Stimulated activated memory B cell treated with anti-CD40 and anti-IgM and Interleukin-4, amounts not matched to agents 10 μg/mL and 1 μg/mL and 100 μg/mL, for 72 hours (primary cell): Measurements from ENCODE around the gene ATP2C2.

Experiments
- ATAC-seq: fragments of 150-1000 bp; cut with Tn5 transposase; 2 replicates; pipeline ENCODE4 v1.10.0; 2021
- H3K27ac Mint-ChIP-seq: one replicate; pipeline ENCODE4 v1.8.0; 2022; ENCODE audit warnings: mild to moderate bottlenecking, mixed read lengths
- H3K27me3 Mint-ChIP-seq: one replicate; pipeline ENCODE4 v1.8.0; 2022; ENCODE audit warnings: mixed read lengths
- H3K36me3 Mint-ChIP-seq: one replicate; pipeline ENCODE4 v1.8.0; 2022; ENCODE audit warnings: mixed read lengths
- H3K4me1 Mint-ChIP-seq: one replicate; pipeline ENCODE4 v1.8.0; 2022; ENCODE audit warnings: mixed read lengths
- H3K4me3 Mint-ChIP-seq: one replicate; pipeline ENCODE4 v1.8.0; 2022; ENCODE audit warnings: mild to moderate bottlenecking, moderate library complexity, mixed read lengths
- H3K9me3 Mint-ChIP-seq: one replicate; pipeline ENCODE4 v1.8.0; 2022; ENCODE audit warnings: mixed read lengths

ATP2C2 gene

GRCh38 chr16:84427553-84427952, 59.2 kb downstream of the ATP2C2 start:
- H3K27ac Mint-ChIP-seq, result no peak overlapping the region
- H3K9me3 Mint-ChIP-seq, result peaks cover 3% of the 10 kb centered on the region

GRCh38 chr16:84430860-84431259, 62.5 kb downstream of the ATP2C2 start:
- no peaks in the 10 kb centered on the region for H3K9me3 Mint-ChIP-seq
- peaks cover 61% of the 10 kb centered on the region for H3K27me3 Mint-ChIP-seq
- no peak overlapping the region for H3K27ac Mint-ChIP-seq
- ATAC-seq, result no peak
- H3K4me1 Mint-ChIP-seq, result no peaks in the 10 kb centered on the region
- no peak overlapping the region for H3K4me3 Mint-ChIP-seq
- H3K36me3 Mint-ChIP-seq, result no peaks in the 10 kb centered on the region

More at GRCh38 chr16:84427553-84427952, 59.2 kb downstream of the ATP2C2 start:
- H3K27me3 Mint-ChIP-seq, result peaks cover 63% of the 10 kb centered on the region
- ATAC-seq, result no peak
- no peaks in the 10 kb centered on the region for H3K4me1 Mint-ChIP-seq
- no peak overlapping the region for H3K4me3 Mint-ChIP-seq
- no peaks in the 10 kb centered on the region for H3K36me3 Mint-ChIP-seq

DNA sequence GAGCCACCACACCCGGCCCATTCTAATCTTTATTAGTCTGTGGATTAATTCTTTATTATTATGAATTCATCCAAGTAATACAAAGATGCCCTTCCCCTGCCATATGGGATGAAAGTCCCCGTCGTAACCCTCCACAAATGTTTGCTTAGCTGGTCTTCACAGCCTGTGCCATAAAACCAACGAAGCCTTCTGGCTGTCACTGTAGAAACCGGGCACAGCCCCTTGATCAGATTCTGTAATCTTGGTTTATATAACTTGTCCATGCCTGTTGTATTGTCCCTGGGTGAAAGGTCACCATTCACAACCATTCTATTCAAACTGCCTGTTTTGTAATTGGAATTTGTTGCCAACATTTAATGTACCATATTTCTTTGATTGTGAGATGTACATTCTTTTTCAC, 66.5 kb downstream of the ATP2C2 start:
- Mint-ChIP-seq H3K36me3 (no peaks in the 10 kb centered on the region), H3K27ac (no peak overlapping the region), H3K4me3 (no peak overlapping the region), H3K27me3 (peaks cover 29% of the 10 kb centered on the region), H3K9me3 (no peaks in the 10 kb centered on the region), H3K4me1 (no peaks in the 10 kb centered on the region)
- no peak for ATAC-seq

DNA sequence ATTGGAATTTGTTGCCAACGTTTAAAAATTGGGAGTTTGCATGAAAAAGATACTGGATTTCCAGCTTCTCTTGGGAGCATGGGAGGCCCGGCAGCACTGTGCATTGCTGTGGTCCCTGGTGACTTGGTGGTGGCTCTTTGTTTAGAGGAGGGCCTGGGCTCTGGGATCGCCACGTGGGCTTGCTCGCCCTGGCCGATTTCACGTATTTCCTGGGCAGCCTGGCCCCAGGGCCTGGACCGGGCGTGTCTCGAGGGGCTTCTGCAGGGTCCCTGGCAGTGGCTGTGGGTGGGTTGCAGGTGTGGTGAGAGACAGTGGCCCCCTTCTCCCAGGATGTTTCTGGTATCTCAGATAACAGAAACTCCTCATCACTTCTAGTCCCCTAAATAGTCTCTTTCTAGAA, 67.9 kb downstream of the ATP2C2 start:
- Mint-ChIP-seq H3K4me1 (no peaks in the 10 kb centered on the region), H3K36me3 (no peaks in the 10 kb centered on the region), H3K4me3 (no peak overlapping the region), H3K27me3 (peaks cover 15% of the 10 kb centered on the region), H3K27ac (no peak overlapping the region), H3K9me3 (no peaks in the 10 kb centered on the region)
- no peak for ATAC-seq

DNA sequence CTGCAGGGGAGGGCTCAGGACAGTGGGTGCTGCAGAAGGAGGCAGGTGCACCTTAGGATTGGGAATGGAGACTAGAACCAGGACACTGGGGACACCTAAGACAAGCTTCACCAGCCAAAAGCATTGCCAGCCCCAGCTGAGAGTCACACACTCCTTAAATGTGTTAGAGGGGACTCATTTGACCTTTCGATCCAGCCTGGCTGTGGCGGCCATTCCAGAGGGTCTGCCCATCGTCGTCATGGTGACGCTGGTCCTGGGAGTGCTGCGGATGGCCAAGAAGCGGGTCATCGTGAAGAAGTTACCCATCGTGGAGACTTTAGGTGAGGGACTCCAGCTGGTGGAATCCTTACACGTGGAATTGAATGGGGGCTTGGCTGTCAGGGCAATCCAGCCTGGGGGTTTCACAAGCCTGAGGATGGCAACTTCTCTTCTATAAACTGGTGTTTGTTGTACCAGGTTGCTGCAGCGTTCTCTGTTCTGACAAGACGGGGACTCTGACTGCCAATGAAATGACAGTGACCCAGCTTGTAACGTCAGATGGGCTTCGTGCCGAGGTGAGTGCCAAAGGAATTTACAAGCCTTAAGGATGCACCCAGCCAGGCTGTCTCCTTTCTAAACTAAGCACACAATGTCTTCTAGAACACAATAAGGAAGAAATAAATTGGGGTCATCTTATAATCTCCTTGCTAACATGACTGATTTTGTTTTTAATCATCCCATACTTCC, 70.8 kb downstream of the ATP2C2 start:
- no peak overlapping the region for H3K4me3 Mint-ChIP-seq
- no peak overlapping the region for H3K27ac Mint-ChIP-seq
- no peak for ATAC-seq
- H3K27me3 Mint-ChIP-seq, result peaks cover 21% of the 10 kb centered on the region
- no peaks in the 10 kb centered on the region for H3K4me1 Mint-ChIP-seq
- H3K9me3 Mint-ChIP-seq, result no peaks in the 10 kb centered on the region
- H3K36me3 Mint-ChIP-seq, result no peaks in the 10 kb centered on the region

- Mint-ChIP-seq H3K4me3 (no peak overlapping the region), H3K9me3 (no peaks in the 10 kb centered on the region), H3K27ac (no peak overlapping the region), H3K27me3 (peaks cover 26% of the 10 kb centered on the region), H3K36me3 (no peaks in the 10 kb centered on the region), H3K4me1 (no peaks in the 10 kb centered on the region)
- no peak for ATAC-seq
Measured at GRCh38 chr16:84442416-84443145, 74.2 kb downstream of the ATP2C2 start.

GRCh38 chr16:84443166-84443802, 74.9 kb downstream of the ATP2C2 start:
- Mint-ChIP-seq H3K27me3 (peaks cover 30% of the 10 kb centered on the region), H3K4me3 (no peak overlapping the region), H3K27ac (no peak overlapping the region), H3K36me3 (no peaks in the 10 kb centered on the region), H3K4me1 (no peaks in the 10 kb centered on the region), H3K9me3 (no peaks in the 10 kb centered on the region)
- no peak for ATAC-seq

GRCh38 chr16:84444476-84444875, 76.1 kb downstream of the ATP2C2 start:
- ATAC-seq, result no peak
- Mint-ChIP-seq H3K27ac (no peak overlapping the region), H3K9me3 (no peaks in the 10 kb centered on the region), H3K27me3 (peaks cover 41% of the 10 kb centered on the region), H3K36me3 (no peaks in the 10 kb centered on the region), H3K4me3 (no peak overlapping the region), H3K4me1 (no peaks in the 10 kb centered on the region)

DNA sequence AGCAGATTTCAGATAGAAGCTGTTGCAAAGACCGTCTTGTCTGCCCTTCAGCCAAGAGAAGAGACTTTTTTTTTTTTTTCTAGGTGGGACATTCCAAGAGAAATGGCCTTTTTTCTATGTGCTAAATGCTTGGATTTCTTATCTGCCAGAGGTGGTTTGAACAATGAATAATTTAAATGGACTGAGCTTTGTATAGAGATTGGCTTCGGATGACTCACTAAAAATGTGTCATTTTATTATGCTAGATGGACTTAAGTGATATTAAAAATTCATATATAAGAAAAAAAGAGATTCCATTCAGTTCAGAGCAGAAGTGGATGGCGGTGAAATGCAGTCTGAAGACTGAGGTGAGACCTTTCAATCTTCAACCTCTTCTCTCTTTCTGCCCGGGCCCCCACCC, 77.7 kb downstream of the ATP2C2 start:
- Mint-ChIP-seq H3K4me1 (no peaks in the 10 kb centered on the region), H3K4me3 (no peak overlapping the region), H3K27ac (no peak overlapping the region), H3K9me3 (peaks cover 6% of the 10 kb centered on the region), H3K27me3 (peaks cover 53% of the 10 kb centered on the region), H3K36me3 (peaks cover 8% of the 10 kb centered on the region)
- ATAC-seq, result no peak

DNA sequence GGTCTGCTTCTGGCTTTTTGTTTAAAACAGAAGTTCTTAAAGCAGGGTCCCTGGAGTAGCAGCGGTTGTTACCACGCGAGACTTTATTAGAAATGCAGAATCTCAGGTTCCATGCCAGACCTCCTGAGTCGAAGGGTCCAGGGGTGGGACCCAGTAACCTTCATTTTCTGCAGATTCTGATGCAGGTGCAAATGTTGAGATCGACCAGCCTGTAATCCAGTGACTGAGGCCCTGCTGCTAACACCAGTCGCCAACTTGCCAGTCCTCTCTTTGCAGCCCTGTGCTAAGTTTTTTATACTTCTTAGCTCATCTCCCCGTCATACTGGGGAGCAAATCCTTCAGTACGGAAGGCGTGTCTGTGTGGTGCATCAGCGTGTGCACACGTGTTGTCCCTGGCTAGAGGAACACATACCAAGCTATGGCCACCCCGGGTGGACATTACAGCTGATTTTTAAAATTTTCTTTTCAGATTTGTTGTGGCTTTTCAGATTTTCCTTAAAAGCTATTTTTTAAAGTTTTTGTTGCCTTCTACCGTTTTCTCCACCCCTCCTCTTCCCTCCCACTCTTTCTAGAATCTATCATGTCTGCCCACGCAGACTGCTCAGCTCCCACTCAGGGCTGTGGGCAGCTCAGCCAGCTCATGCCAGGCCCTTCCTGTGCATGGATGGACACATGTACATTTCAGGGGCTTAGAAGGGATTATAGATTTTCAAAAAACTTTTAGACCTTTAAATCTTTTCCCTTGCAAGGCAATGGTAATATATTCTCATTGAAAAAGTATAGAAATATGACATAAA, 78.5 kb downstream of the ATP2C2 start:
- Mint-ChIP-seq H3K27ac (no peak overlapping the region), H3K4me3 (no peak overlapping the region), H3K27me3 (peaks cover 53% of the 10 kb centered on the region), H3K4me1 (no peaks in the 10 kb centered on the region), H3K9me3 (peaks cover 7% of the 10 kb centered on the region), H3K36me3 (peaks cover 8% of the 10 kb centered on the region)
- ATAC-seq, result no peak

- Mint-ChIP-seq H3K27ac (no peak overlapping the region), H3K4me3 (no peak overlapping the region), H3K4me1 (no peaks in the 10 kb centered on the region), H3K27me3 (peaks cover 39% of the 10 kb centered on the region), H3K9me3 (peaks cover 10% of the 10 kb centered on the region), H3K36me3 (peaks cover 8% of the 10 kb centered on the region)
- ATAC-seq, result no peak
Measured at GRCh38 chr16:84448444-84448843, 80.1 kb downstream of the ATP2C2 start.

DNA sequence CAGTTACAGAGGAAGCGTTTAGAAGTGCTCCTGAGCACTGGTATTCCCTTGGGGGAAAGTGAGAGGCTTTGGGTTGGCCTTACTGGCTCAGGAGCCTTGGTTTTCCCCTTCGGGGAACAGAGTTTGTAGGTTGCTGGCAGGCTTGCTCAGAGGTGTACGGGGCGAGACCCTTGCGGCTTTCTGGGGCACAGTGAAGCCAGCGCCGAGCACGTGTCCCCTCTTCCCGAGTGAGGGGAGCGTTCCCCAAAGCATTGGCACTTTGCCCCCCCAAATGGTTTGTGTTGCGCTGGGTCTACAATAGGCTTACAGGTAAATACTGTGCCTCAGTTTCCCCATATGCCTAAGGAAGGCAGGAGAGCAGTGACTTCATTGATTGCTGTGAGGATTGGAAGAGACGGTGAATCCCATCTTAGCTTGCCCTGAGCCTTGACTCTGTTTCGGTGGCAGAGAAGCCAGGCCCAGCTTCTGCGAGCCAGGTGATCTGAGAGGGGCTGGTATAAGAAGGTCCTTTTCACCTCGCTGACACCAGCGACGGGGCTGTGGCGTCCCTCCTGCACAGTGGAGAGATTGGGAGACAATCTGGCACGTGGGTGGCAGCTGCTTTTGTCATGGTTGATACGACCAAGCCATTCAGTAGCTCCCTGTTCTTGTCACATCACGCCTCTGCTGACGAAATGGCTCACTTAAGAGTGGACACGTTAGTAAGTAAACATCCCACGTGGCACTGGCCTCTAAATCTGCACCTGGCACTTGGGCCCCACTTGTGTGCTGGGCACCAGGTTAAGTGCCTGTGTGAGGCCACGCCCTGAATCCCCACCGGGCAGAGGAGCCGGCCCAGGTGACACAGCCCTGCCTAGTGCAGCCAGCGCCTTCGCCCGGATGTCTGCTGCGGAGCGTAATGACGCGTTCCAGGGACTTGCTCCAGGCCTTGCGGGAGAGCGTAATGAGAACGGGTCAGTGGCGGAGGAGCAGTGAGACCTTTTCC, 81.1 kb downstream of the ATP2C2 start:
- no peak overlapping the region for H3K27ac Mint-ChIP-seq

DNA sequence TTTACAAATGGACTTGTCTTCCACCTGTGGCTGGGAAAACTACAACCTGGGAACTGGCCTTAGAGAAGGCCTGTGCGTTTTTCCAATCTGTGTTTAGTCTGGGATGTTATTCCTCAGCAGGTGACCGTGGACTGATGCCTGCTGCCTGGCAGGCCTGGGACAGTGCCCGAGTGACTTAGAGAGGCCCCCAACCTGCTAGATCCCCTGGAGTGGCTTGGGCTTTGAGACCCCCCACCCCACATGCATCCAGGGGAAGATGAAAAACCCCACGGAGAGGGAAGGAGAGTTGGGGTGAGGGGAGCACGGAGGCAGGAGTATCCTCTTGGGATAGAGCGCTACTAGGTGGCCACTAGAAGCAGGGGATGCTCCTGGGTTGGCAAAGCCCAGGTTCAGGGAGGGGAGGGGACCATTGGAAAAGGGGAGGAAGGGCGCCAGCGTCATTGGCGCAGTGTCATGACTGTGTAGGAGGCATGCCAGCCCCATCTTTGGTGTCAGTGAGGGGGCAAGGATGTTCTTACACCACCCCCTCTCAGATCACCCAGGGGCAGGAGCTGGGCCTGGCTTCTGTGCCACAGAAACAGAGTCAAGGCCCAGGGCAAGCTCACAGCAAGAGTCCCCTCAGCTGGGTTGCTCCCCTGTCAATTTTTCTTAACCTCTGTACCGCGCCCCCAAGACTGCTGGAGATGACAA, 82.0 kb downstream of the ATP2C2 start:
- Mint-ChIP-seq H3K9me3 (peaks cover 10% of the 10 kb centered on the region), H3K4me3 (no peak overlapping the region), H3K36me3 (peaks cover 8% of the 10 kb centered on the region), H3K27me3 (peaks cover 27% of the 10 kb centered on the region), H3K27ac (no peak overlapping the region), H3K4me1 (no peaks in the 10 kb centered on the region)
- ATAC-seq, result no peak

More for the DNA sequence above, 81.1 kb downstream of the ATP2C2 start:
- ATAC-seq, result no peak
- Mint-ChIP-seq H3K4me3 (no peak overlapping the region), H3K4me1 (no peaks in the 10 kb centered on the region), H3K36me3 (peaks cover 8% of the 10 kb centered on the region), H3K27me3 (peaks cover 29% of the 10 kb centered on the region), H3K9me3 (peaks cover 10% of the 10 kb centered on the region)
